Neutrophil (primary cell): ENCODE measurements around the gene PREX1.
"Not testable (repeated sequence)": the region's sequence is repeated elsewhere in the genome, so short reads cannot be mapped to it uniquely, and the experiment has no call there.

Source experiments
- H3K27ac ChIP-seq: fragments of 200-600 bp; sonication (generic); 2 replicates; pipeline ENCODE4 v1.5.1; 2016; ENCODE audit warnings: mild to moderate bottlenecking, moderate library complexity
- H3K27me3 ChIP-seq: fragments of 200-600 bp; sonication (generic); 2 replicates; pipeline ENCODE4 v1.6.0; 2016; ENCODE audit warnings: mild to moderate bottlenecking
- H3K36me3 ChIP-seq: fragments of 200-600 bp; sonication (generic); 2 replicates; pipeline ENCODE4 v1.5.1; 2017
- H3K4me1 ChIP-seq, 2 experiments: fragments of 200-600 bp in 1 of 2; sonication (generic) in 1 of 2; 1 replicate in 1 of 2; 2 replicates in 1 of 2; pipeline versions ENCODE4 v1.5.1 to v1.6.1; 2013 to 2016; ENCODE audit warnings: low read depth in 1 of 2, low read length in 1 of 2, mild to moderate bottlenecking in 1 of 2, moderate library complexity in 1 of 2; ENCODE audit not compliant: control insufficient read depth in 1 of 2, insufficient read depth in 1 of 2
- H3K4me3 ChIP-seq, 2 experiments: fragments of 200-600 bp in 1 of 2; sonication (generic) in 1 of 2; 1 replicate in 1 of 2; 2 replicates in 1 of 2; pipeline ENCODE4 v1.5.1; 2013 to 2016; ENCODE audit warnings: low read depth in 1 of 2, low read length in 1 of 2, mild to moderate bottlenecking in 1 of 2, moderate library complexity in 1 of 2
- H3K9me3 ChIP-seq: fragments of 200-600 bp; sonication (generic); 2 replicates; pipeline ENCODE4 v1.5.1; 2016
- CTCF ChIP-seq: fragments of 200-600 bp; sonication (generic); IDR thresholded peaks from 2 replicates; pipeline ENCODE4 v1.5.1; 2016; ENCODE audit warnings: antibody characterized with exemption

Gene PREX1

GRCh38 chr20:48827855-48828733 lies at the start of gene PREX1:
PREX1 (minus strand) TSS chr20:48827999; CDS start chr20:48827860, 139 bp downstream.
- H3K4me3 ChIP-seq = peak within 1 kb of the TSS; percentile 94 to 99
- peaks cover 58 to 67% of the 10 kb centered on the region in 2 experiments for H3K4me1 ChIP-seq
- no peaks in the 10 kb centered on the region for H3K9me3 ChIP-seq
- TF ChIP-seq CTCF = peak; percentile 77
- peaks cover 17% of the 10 kb centered on the region for H3K36me3 ChIP-seq
- peak within 1 kb of the TSS; percentile 99 for H3K27ac ChIP-seq
- H3K27me3 ChIP-seq = no peaks in the 10 kb centered on the region

GRCh38 chr20:48877304-48877703 lies 49.5 kb upstream of the PREX1 start:
- Histone ChIP-seq H3K36me3 (no peaks in the 10 kb centered on the region), H3K4me1 (peaks cover 31 to 45% of the 10 kb centered on the region in 2 experiments), H3K27ac (no peak overlapping the region), H3K27me3 (no peaks in the 10 kb centered on the region), H3K9me3 (no peaks in the 10 kb centered on the region), H3K4me3 (no peak overlapping the region)
- no peak for TF ChIP-seq CTCF

- H3K27ac ChIP-seq = peak overlapping the region; percentile 10
- H3K9me3 ChIP-seq = no peaks in the 10 kb centered on the region
- no peak for TF ChIP-seq CTCF
- no peak overlapping the region for H3K4me3 ChIP-seq
- H3K36me3 ChIP-seq = no peaks in the 10 kb centered on the region
- H3K27me3 ChIP-seq = no peaks in the 10 kb centered on the region
- peaks cover 36 to 44% of the 10 kb centered on the region in 2 experiments for H3K4me1 ChIP-seq
Measured at GRCh38 chr20:48875914-48876240, 48.1 kb upstream of the PREX1 start.

- Histone ChIP-seq H3K36me3 (no peaks in the 10 kb centered on the region), H3K27me3 (no peaks in the 10 kb centered on the region), H3K4me1 (peaks cover 38 to 47% of the 10 kb centered on the region in 2 experiments), H3K27ac (no peak overlapping the region), H3K4me3 (no peak overlapping the region), H3K9me3 (no peaks in the 10 kb centered on the region)
- no peak for TF ChIP-seq CTCF
Measured at GRCh38 chr20:48875233-48875913, 47.6 kb upstream of the PREX1 start.

- not testable (repeated sequence) for H3K9me3 ChIP-seq, H3K36me3 ChIP-seq, H3K27ac ChIP-seq, H3K27me3 ChIP-seq, H3K4me3 ChIP-seq
- peaks cover 39 to 42% of the 10 kb centered on the region in 2 experiments for H3K4me1 ChIP-seq
Measured at GRCh38 chr20:48869442-48869841, 41.6 kb upstream of the PREX1 start.

GRCh38 chr20:48866936-48867335 lies 39.1 kb upstream of the PREX1 start:
- H3K4me1 ChIP-seq = peaks cover 15 to 21% of the 10 kb centered on the region in 2 experiments
- no peak overlapping the region for H3K4me3 ChIP-seq
- H3K36me3 ChIP-seq = no peaks in the 10 kb centered on the region
- no peaks in the 10 kb centered on the region for H3K27me3 ChIP-seq
- H3K9me3 ChIP-seq = no peaks in the 10 kb centered on the region
- peak overlapping the region; percentile 1 for H3K27ac ChIP-seq
- TF ChIP-seq CTCF = no peak
